Nephron progenitor cell (in vitro differentiated cells): ENCODE data around the gene INPP5J.

Experiments used
- DNase-seq: peaks from one replicate; pipeline ENCODE4 v3.0.0; 2021
- H3K27ac Mint-ChIP-seq: 2 replicates; pipeline ENCODE4 v1.8.0; 2021; ENCODE audit warnings: mild to moderate bottlenecking, moderate library complexity, mixed read lengths
- H3K27me3 Mint-ChIP-seq: 2 replicates; pipeline ENCODE4 v1.8.0; 2021; ENCODE audit warnings: mild to moderate bottlenecking, low read depth, mixed read lengths; ENCODE audit not compliant: poor library complexity
- H3K36me3 Mint-ChIP-seq: 2 replicates; pipeline ENCODE4 v1.8.0; 2021; ENCODE audit warnings: low read depth, mixed read lengths
- H3K4me1 Mint-ChIP-seq: 2 replicates; pipeline ENCODE4 v1.8.0; 2021; ENCODE audit warnings: mixed read lengths
- H3K4me3 Mint-ChIP-seq: 2 replicates; pipeline ENCODE4 v1.8.0; 2021; ENCODE audit warnings: mild to moderate bottlenecking, moderate library complexity, mixed read lengths
- H3K9me3 Mint-ChIP-seq: 2 replicates; pipeline ENCODE4 v1.8.0; 2021; ENCODE audit warnings: mild to moderate bottlenecking, moderate library complexity, mixed read lengths
- TF ChIP-seq, protein P1 (sequence below): fragments of 200-600 bp; sonication (generic); IDR thresholded peaks from 2 replicates; pipeline ENCODE4 v1.5.0; 2021; ENCODE audit warnings: antibody characterized with exemption

The INPP5J gene

DNA sequence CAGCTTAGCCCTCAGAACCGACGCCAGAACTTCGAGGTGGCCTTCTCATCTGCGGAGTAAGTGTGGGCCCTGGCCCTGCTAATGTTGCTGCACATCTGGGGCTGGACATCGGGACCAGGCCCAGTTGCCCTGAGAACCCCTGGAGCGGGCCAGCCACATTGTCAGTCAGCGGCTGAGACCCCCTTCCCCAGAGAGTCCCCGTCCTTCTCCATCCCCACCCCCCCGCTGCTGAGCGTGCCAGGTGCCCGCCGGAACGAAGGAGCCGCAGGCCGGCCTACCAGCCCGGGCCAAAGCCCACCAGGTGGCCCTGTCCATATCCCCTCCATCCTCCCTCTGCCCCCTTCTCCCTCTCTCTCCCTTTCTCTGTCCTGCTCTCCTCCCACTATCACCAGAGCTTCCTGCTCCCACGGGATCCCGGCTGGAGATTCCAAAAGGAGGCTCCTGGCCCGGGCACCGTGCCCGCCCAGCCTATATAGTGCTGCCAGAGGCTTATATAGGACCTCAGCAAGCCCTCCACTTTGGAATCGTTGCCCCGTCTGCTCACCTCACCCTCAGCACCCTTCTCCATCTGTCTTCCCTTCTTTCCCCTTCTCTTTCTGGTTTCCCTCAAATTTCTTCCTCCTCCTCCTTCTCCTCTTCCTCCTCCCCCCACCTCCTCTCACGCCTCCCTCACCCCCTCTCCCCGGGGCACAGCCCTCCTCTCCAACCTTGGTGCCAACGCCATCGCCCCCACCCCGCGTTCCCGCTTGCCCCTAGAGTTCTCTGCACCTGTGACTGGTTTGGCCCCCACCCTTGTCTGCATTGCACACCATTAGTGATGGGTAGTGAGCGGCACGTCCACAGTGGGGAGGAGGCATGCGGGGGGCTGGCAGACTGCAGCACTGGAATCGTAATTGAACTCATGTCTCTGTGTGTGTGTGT lies 22.7 kb upstream of the INPP5J start:
- H3K27me3 Mint-ChIP-seq, result peaks cover 7% of the 10 kb centered on the region
- H3K27ac Mint-ChIP-seq, result no peak overlapping the region
- no peaks in the 10 kb centered on the region for H3K9me3 Mint-ChIP-seq

DNA sequence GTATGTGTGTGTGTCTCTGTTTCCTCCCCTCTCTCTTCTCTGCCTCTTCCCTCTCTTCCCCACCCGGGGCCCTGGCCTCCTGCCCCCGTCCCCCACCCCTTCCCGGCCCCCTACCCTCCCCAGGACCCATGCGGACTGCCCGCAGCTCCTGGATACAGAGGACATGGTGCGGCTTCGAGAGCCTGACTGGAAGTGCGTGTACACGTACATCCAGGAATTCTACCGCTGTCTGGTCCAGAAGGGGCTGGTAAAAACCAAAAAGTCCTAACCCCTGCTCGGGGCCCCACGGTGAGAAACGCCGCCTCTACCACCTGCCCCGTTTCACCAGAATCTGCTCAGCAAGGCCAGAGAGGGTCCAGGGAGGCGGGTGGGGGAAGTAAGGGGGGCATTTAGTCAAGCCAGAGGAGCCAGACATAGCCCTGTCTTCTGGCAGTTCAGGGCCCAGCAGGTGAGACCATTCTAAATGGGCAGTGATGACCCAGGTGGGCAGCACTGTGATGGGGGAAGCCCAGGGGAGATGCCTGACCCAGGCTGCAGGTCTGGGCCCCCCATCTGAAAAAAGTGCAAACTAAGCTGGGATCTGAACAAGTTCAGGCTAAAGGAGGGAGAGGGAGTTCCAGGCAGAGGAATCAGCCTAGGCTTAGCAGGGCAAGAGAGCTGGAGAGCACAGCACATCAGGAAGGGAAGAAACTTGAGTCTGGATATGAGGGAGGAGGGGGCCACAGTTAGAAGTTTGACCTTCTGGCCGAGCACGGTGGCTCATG lies 21.8 kb upstream of the INPP5J start:
- Mint-ChIP-seq H3K4me1 (peaks cover 20% of the 10 kb centered on the region), H3K27me3 (peaks cover 14% of the 10 kb centered on the region), H3K36me3 (peaks cover 13% of the 10 kb centered on the region), H3K4me3 (no peak overlapping the region), H3K9me3 (no peaks in the 10 kb centered on the region), H3K27ac (no peak overlapping the region)
- TF ChIP-seq, protein P1, sequence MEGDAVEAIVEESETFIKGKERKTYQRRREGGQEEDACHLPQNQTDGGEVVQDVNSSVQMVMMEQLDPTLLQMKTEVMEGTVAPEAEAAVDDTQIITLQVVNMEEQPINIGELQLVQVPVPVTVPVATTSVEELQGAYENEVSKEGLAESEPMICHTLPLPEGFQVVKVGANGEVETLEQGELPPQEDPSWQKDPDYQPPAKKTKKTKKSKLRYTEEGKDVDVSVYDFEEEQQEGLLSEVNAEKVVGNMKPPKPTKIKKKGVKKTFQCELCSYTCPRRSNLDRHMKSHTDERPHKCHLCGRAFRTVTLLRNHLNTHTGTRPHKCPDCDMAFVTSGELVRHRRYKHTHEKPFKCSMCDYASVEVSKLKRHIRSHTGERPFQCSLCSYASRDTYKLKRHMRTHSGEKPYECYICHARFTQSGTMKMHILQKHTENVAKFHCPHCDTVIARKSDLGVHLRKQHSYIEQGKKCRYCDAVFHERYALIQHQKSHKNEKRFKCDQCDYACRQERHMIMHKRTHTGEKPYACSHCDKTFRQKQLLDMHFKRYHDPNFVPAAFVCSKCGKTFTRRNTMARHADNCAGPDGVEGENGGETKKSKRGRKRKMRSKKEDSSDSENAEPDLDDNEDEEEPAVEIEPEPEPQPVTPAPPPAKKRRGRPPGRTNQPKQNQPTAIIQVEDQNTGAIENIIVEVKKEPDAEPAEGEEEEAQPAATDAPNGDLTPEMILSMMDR, result no peak
- DNase-seq, result no peak

More for the DNA sequence above, 22.7 kb upstream of the INPP5J start:
- peaks cover 22% of the 10 kb centered on the region for H3K36me3 Mint-ChIP-seq
- DNase-seq, result no peak
- TF ChIP-seq, protein P1, result no peak
- peaks cover 16% of the 10 kb centered on the region for H3K4me1 Mint-ChIP-seq
- H3K4me3 Mint-ChIP-seq, result no peak overlapping the region

GRCh38 chr22:31102441-31103081 lies 20.2 kb upstream of the INPP5J start:
- peaks cover 22% of the 10 kb centered on the region for H3K4me1 Mint-ChIP-seq
- TF ChIP-seq, protein P1, result no peak
- H3K36me3 Mint-ChIP-seq, result peaks cover 10% of the 10 kb centered on the region
- H3K4me3 Mint-ChIP-seq, result no peak overlapping the region
- H3K9me3 Mint-ChIP-seq, result no peaks in the 10 kb centered on the region
- DNase-seq, result no peak
- peaks cover 29% of the 10 kb centered on the region for H3K27me3 Mint-ChIP-seq
- H3K27ac Mint-ChIP-seq, result peak overlapping the region; percentile 75

DNA sequence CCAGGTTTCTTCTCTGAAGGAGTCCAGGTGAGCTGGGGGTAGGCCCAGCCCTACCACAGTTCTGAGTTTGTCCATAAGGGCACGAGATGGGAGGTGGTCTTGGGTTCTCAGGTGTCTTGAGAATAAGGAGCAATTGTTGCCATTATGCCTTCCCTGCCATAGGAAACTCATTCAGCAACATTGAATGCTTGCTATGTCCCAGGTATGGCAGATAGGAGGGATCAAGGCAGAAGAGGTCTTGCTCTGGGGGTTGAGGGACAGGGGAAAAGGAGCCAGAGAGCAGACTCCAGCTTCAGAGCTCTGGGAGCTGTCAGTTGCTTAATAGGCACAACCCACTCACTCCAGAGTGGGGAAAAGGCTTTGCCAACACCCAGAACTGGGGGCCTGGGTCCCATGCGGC lies 19.7 kb upstream of the INPP5J start:
- Mint-ChIP-seq H3K9me3 (no peaks in the 10 kb centered on the region), H3K36me3 (peaks cover 10% of the 10 kb centered on the region), H3K4me1 (peaks cover 22% of the 10 kb centered on the region), H3K4me3 (no peak overlapping the region), H3K27ac (no peak overlapping the region), H3K27me3 (peaks cover 33% of the 10 kb centered on the region)
- no peak for DNase-seq
- TF ChIP-seq, protein P1, result no peak

DNA sequence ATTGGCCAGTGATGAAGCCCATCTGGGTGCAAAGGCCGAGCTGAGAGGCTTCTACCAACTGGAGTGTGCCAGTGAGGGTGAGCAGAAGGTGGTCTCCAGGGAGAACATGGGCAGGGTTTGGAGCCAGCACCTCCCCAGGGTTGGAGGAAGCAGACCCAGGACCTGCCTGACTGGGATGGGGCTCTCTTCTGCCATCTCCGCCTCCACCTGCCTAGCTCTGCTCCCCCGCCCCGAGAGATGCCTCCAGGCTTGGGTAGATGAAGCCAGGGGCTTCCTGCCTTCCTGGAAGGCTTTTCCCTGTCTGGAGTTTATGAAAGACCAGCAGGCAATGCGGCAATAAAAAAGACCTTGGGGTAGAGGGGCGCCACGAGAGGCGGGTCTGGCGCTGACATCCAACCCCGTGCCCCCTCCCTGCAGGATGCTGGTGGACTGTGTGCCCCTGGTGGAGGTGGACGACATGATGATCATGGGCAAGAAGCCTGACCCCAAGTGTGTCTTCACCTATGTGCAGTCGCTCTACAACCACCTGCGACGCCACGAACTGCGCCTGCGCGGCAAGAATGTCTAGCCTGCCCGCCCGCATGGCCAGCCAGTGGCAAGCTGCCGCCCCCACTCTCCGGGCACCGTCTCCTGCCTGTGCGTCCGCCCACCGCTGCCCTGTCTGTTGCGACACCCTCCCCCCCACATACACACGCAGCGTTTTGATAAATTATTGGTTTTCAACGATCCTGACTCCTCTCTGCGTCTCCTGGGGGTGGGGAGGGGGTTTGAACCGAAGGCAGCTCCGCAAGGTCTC lies 18.7 kb upstream of the INPP5J start:
- DNase-seq, result no peak
- no peak overlapping the region for H3K27ac Mint-ChIP-seq
- H3K4me3 Mint-ChIP-seq, result no peak overlapping the region
- H3K9me3 Mint-ChIP-seq, result no peaks in the 10 kb centered on the region
- peaks cover 10% of the 10 kb centered on the region for H3K36me3 Mint-ChIP-seq
- TF ChIP-seq, protein P1, result no peak
- peaks cover 33% of the 10 kb centered on the region for H3K27me3 Mint-ChIP-seq
- H3K4me1 Mint-ChIP-seq, result peaks cover 17% of the 10 kb centered on the region
